ENCODE measurements around the gene ARMC10.

DNA sequence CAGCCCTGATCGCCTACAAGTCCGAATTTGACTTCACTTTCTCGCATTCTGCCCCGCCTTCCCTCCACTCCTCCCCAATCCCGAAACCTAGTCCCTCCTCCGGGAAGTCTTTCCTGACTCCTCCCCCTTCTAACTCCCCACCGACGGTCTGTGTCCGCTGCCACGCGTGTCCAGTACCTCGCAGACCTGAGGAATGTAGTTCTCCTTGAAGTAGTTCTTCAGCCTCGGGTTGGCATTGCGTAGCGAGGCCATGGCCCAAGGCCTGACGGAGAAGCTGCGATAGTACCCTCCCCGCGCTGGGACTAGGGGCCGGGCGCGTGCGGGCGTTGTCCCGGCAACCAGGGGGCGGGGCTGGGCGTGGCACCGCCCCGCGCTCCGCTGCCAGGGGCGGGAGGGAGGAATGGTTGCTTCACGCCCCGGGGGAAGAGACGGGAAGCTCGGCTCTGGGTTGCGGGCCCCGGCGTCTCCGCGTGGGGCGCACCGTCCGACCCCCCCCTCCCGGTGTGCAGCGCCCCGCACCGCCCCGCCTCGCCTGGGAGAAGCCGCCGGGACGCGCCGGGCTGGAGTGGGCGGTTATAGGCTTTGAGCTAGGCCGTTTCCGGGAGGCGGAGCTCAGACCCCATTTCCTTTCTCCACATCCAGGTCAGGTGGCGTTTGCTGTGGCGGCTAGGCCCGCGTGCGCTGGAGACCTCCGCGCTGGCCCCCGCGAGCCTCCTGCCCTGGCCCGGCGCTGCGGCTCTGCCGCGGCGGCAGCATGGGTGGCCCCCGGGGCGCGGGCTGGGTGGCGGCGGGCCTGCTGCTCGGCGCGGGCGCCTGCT lies at the start of gene ARMC10, which contains the start of gene FBXL13:
- TF ChIP-seq POLR2A (IDR thresholded peaks at IDR 0.05; ENCODE audit: low read depth, low read length) (peak; percentile 88), POLR2AphosphoS5 (IDR thresholded peaks at IDR 0.05; ENCODE audit: low read depth, low read length) (peak; percentile 87), TAF1 (IDR thresholded peaks at IDR 0.05; ENCODE audit: low read depth, low read length) (peak; percentile 13; the same call in 1 of the 2 replicates), POU2F2 (IDR thresholded peaks at IDR 0.05; ENCODE audit: low read depth, low read length) (no peak)
